HG03460 (cell line): ENCODE measurements around the gene FAM53A.

Experiments used
- ATAC-seq: cut with Tn5 transposase; IDR thresholded peaks from one replicate; pipeline ENCODE4 v1.9.1; 2021; ENCODE audit not compliant: unreplicated experiment

The FAM53A gene

GRCh38 chr4:1661695-1662094 is 22.4 kb downstream of the FAM53A start:
- ATAC-seq, result no peak

- no peak for ATAC-seq
These were observed 23.0 kb downstream of the FAM53A start for GRCh38 chr4:1660948-1661677.

- ATAC-seq, result no peak
These were observed 24.7 kb downstream of the FAM53A start for GRCh38 chr4:1659104-1660043.

- no peak for ATAC-seq
These were observed 25.5 kb downstream of the FAM53A start for GRCh38 chr4:1658581-1658980.

GRCh38 chr4:1658146-1658545 is 26.0 kb downstream of the FAM53A start:
- ATAC-seq, result no peak

- ATAC-seq, result no peak
These were observed 27.1 kb downstream of the FAM53A start for GRCh38 chr4:1656986-1657385.

- no peak for ATAC-seq
These were observed 28.0 kb downstream of the FAM53A start for GRCh38 chr4:1656132-1656531.

- no peak for ATAC-seq
These were observed 28.4 kb downstream of the FAM53A start for GRCh38 chr4:1655676-1656075.

- ATAC-seq, result no peak
These were observed 29.0 kb downstream of the FAM53A start for GRCh38 chr4:1655081-1655480.

- ATAC-seq, result no peak
These were observed 29.7 kb downstream of the FAM53A start for GRCh38 chr4:1654216-1654955.

GRCh38 chr4:1653776-1654175 is 30.3 kb downstream of the FAM53A start:
- no peak for ATAC-seq

GRCh38 chr4:1652088-1652487 is 32.0 kb downstream of the FAM53A start:
- no peak for ATAC-seq

GRCh38 chr4:1651609-1652008 is 32.5 kb downstream of the FAM53A start:
- ATAC-seq, result no peak

GRCh38 chr4:1648962-1649361 is 35.2 kb downstream of the FAM53A start:
- ATAC-seq, result no peak

GRCh38 chr4:1647432-1647831 is 36.7 kb downstream of the FAM53A start:
- no peak for ATAC-seq

GRCh38 chr4:1646690-1647089 is 37.4 kb downstream of the FAM53A start:
- no peak for ATAC-seq

- no peak for ATAC-seq
These were observed 39.0 kb downstream of the FAM53A start for GRCh38 chr4:1644891-1645657.

- ATAC-seq, result no peak
These were observed 40.0 kb downstream of the FAM53A start for GRCh38 chr4:1643971-1644735.

- no peak for ATAC-seq
These were observed 41.7 kb downstream of the FAM53A start for GRCh38 chr4:1642196-1642951.
